Measurements from ENCODE around the gene ZBTB8A. TPM values are rescaled to one million over a fixed set of nuclear protein-coding genes. Genes with fewer than 3 reads are reported as not detected.

The ZBTB8A gene
- total RNA-seq, 1 experiment from 2014 or later: 4.2 TPM

- peaks cover 19% of the 10 kb centered on the region; the same call in 1 of the 2 replicates for H3F3A ChIP-seq (ENCODE audit: insufficient read depth, low read depth)
- CTCF ChIA-PET: interaction anchor here (0.8 kb wide), 1 partner anchor 17 kb away, joined by 3 read pairs; no protein-coding TSS in a partner anchor
- intact Hi-C loops (cut with micrococcal nuclease; ENCODE audit: unreplicated experiment): no loop called here
Measured at GRCh38 chr1:32503153-32503552, 36.1 kb upstream of the ZBTB8A start.

DNA sequence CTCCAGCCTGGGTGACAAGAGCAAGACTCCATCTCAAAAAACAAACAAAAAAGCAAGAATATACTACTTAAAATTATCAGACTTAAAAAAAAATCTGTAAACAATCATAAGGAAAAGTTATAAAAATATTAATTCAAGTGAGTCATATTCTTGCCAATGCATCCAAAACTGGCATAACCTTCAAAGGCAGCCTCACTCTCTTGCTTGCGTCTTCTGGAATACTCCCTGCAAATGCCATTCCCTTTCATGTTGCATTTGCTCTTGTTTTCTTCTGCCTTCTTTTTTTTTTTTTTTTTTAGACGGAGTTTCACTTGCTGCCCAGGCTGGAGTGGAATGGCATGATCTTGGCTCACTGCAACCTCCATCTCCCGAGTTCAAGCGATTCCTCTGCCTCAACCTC is 32.2 kb upstream of the ZBTB8A start:
- H3K27me3 ChIP-seq (ENCODE audit: insufficient read depth, low read depth): no peaks in the 10 kb centered on the region
- no peaks in the 10 kb centered on the region for H3K79me2 ChIP-seq (ENCODE audit: low read depth)
- no peaks in the 10 kb centered on the region for H4K20me1 ChIP-seq (ENCODE audit: insufficient read depth)
- ChIA-PET POLR2A (ENCODE audit: unreplicated experiment) (no interaction called here), CTCF (no interaction called here)
- no peaks in the 10 kb centered on the region for H3K4me1 ChIP-seq (replicated peaks; ENCODE audit: insufficient read depth)
- no peak for TF ChIP-seq EZH2 (IDR thresholded peaks at IDR 0.05; ENCODE audit: low read depth)
- no peak for TF ChIP-seq CTCF (conservative IDR thresholded peaks at IDR 0.05)
- H3F3A ChIP-seq (ENCODE audit: insufficient read depth, low read depth): peaks cover under 1% of the 10 kb centered on the region; the same call in 1 of the 2 replicates
- no peak overlapping the region for H3K27ac ChIP-seq
- H2AFZ ChIP-seq: no peak overlapping the region
- BruUV-seq (replicated peaks): no TSS peak
- no peak overlapping the region for H3K4me3 ChIP-seq
- no peak overlapping the region for H3K4me2 ChIP-seq
- intact Hi-C loops (cut with micrococcal nuclease; ENCODE audit: unreplicated experiment): no loop called here
- no peaks in the 10 kb centered on the region for H3K9me2 ChIP-seq (ENCODE audit: insufficient read depth)
- no peak for DNase-seq
- no peaks in the 10 kb centered on the region for H3K36me3 ChIP-seq (ENCODE audit: low read depth)
- H3K9me3 ChIP-seq (ENCODE audit: insufficient read depth, low read depth): no peaks in the 10 kb centered on the region

More at GRCh38 chr1:32503153-32503552, 36.1 kb upstream of the ZBTB8A start:
- Histone ChIP-seq H2AFZ (no peak overlapping the region), H3K9me2 (ENCODE audit: insufficient read depth) (no peaks in the 10 kb centered on the region), H3K4me2 (no peak overlapping the region), H3K9me3 (ENCODE audit: insufficient read depth, low read depth) (no peaks in the 10 kb centered on the region), H4K20me1 (ENCODE audit: insufficient read depth) (no peaks in the 10 kb centered on the region), H3K27me3 (ENCODE audit: insufficient read depth, low read depth) (no peaks in the 10 kb centered on the region), H3K36me3 (ENCODE audit: low read depth) (no peaks in the 10 kb centered on the region), H3K27ac (no peak overlapping the region), H3K4me1 (replicated peaks; ENCODE audit: insufficient read depth) (no peaks in the 10 kb centered on the region), H3K4me3 (no peak overlapping the region), H3K79me2 (ENCODE audit: low read depth) (no peaks in the 10 kb centered on the region)
- POLR2A ChIA-PET (ENCODE audit: unreplicated experiment): interaction anchor here (0.7 kb wide), 1 partner anchor 17 kb away, joined by 4 read pairs; no protein-coding TSS in a partner anchor
- BruUV-seq (replicated peaks): no TSS peak
- no peak for DNase-seq
- TF ChIP-seq EZH2 (IDR thresholded peaks at IDR 0.05; ENCODE audit: low read depth): no peak
- TF ChIP-seq CTCF (conservative IDR thresholded peaks at IDR 0.05): no peak

GRCh38 chr1:32508761-32509160 is 30.5 kb upstream of the ZBTB8A start:
- H3K27ac ChIP-seq: no peak overlapping the region
- no TSS peak for BruUV-seq (replicated peaks)
- ChIA-PET CTCF (no interaction called here), POLR2A (ENCODE audit: unreplicated experiment) (no interaction called here)
- intact Hi-C loops (cut with micrococcal nuclease; ENCODE audit: unreplicated experiment): no loop called here
- no peak overlapping the region for H3K4me3 ChIP-seq
- H2AFZ ChIP-seq: no peak overlapping the region
- no peaks in the 10 kb centered on the region for H3K36me3 ChIP-seq (ENCODE audit: low read depth)
- H3K79me2 ChIP-seq (ENCODE audit: low read depth): no peaks in the 10 kb centered on the region
- no peaks in the 10 kb centered on the region for H4K20me1 ChIP-seq (ENCODE audit: insufficient read depth)
- H3K9me2 ChIP-seq (ENCODE audit: insufficient read depth): no peaks in the 10 kb centered on the region
- no peaks in the 10 kb centered on the region; the same call in 1 of the 2 replicates for H3F3A ChIP-seq (ENCODE audit: insufficient read depth, low read depth)
- H3K9me3 ChIP-seq (ENCODE audit: insufficient read depth, low read depth): no peaks in the 10 kb centered on the region
- no peaks in the 10 kb centered on the region for H3K4me1 ChIP-seq (replicated peaks; ENCODE audit: insufficient read depth)
- no peaks in the 10 kb centered on the region for H3K27me3 ChIP-seq (ENCODE audit: insufficient read depth, low read depth)
- no peak for DNase-seq
- no peak overlapping the region for H3K4me2 ChIP-seq
- TF ChIP-seq CTCF (conservative IDR thresholded peaks at IDR 0.05) (no peak), EZH2 (IDR thresholded peaks at IDR 0.05; ENCODE audit: low read depth) (no peak)

Data from PC-9 (cell line).